GM18498 (cell line): ENCODE measurements around the gene TALDO1.
"Not testable (repeated sequence)": the region's sequence is repeated elsewhere in the genome, so short reads cannot be mapped to it uniquely, and the experiment has no call there.

Experiments
- ATAC-seq: cut with Tn5 transposase; IDR thresholded peaks from one replicate; pipeline ENCODE4 v1.9.1; 2021; ENCODE audit warnings: mild to moderate bottlenecking, moderate library complexity; ENCODE audit not compliant: unreplicated experiment

The TALDO1 gene

GRCh38 chr11:733072-733471 is 14.2 kb upstream of the TALDO1 start:
- no peak for ATAC-seq

GRCh38 chr11:734541-734940 is 12.7 kb upstream of the TALDO1 start:
- not testable (repeated sequence) for ATAC-seq

DNA sequence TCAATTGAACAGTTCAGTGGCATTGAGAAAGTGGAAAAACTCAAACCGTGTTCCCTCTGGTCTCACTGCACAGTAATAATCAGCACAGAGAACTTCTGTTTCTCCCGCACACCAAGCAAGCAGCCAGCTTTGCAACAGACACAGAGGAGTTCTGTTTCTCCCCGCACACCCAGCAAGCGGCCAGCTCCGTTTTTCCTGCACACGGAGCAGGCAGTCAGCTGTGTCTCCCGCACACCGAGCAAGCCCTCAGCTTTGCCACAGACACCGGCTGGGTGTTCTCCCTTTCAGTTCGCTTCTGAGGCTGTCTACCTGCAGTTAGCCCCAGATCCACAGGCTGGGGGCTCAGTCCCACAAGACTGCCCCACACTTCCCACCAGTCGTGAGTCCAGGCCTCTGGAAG is 9.9 kb upstream of the TALDO1 start:
- ATAC-seq = no peak

DNA sequence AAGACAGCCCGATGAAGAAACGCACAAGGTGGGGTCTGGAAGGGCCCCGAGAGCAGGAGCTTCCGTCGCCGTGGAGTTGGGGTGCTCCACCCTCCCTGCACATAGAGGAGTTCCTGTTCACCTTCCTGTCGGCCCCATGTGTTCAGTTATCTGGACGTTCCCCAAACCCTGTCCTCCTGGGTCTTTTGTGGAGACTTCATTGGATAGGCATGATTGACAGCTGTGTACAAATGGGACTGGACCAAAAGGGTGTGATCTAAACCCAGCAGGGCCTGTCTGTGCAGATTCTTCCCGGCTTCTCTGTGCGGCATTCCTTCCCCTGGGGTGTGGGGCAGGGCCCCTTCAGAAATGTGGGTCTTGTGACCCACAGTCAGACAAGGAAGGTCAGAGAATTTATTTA is 9.4 kb upstream of the TALDO1 start:
- not testable (repeated sequence) for ATAC-seq

DNA sequence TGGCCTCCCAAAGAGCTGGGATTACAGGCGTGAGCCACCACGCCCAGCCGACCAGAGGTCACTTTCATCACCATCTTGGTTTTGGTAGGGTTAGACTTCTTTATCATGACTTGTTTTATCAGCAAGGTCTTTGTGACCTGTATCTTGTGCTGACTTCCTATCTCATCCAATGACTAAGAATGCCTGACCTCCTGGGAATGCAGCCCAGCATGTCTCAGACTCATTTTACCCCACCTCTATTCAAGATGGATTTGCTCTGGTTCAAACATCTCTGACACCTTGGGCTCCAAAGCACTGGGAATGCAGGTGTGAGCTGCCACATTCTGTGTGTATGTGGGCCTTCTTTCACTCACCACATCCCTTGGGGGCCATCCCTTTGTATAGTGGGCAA is 5.1 kb upstream of the TALDO1 start:
- ATAC-seq = no peak

- ATAC-seq = no peak
Observed at GRCh38 chr11:742571-743201, 4.6 kb upstream of the TALDO1 start.

DNA sequence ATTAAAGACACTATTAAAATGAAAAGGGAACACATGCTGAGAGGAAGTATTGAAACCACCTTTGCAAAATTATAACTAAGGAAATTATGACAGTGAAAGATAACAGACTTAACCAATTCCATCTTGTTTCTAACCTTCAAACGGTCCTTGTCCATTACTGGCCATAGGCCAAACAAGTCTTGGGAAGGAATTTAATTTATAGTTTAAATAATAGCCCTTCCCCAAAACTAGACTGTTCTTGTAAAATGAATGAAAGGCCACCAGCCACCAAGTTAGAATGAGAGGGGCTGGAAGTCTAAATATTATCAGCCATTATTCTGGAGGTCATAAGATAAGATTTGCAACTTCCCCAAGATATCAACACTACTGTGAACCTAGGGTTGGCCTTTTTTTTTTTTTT is 1.8 kb upstream of the TALDO1 start:
- no peak for ATAC-seq

DNA sequence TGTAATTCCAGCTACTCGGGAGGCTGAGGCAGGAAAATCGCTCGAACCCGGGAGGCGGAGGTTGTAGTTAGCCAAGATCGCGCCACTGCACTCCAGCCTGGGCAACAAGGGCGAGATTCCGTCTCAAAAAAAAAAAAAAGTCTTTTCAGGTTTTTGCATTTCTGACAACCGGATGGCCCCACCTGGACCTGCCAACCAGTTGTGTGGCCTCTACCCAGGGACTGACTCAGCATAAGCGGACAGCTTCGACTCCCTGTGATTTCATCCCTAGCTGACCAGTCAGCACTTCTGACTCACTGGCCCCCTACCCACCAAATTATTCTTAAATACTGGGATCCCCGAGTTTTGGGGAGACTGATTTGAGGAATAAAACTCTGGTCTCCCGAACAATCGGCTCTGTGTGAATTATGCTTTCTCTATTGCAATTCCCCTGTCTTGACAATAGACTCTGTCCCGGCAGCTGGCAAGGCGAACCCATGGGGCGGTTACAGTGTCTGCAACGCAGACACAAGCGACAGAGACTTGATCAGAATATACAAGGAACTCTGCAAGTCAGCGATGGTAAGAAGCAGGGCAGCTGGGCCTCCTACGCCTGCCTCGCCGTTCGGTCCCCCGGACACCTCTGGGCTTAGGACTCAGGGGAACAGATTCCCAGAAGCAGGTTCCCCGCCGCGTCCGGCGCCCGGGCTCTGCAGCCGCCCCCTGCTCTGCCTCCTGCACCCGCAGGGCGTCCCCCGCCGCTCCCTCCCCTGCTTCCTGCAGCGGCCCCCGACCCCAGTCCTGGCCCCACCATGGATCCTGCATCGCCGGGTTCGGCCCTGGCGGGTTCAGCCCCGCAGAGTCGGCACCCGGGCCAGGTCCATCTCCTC is 741 bp upstream of the TALDO1 start:
- peak; percentile 41 for ATAC-seq

DNA sequence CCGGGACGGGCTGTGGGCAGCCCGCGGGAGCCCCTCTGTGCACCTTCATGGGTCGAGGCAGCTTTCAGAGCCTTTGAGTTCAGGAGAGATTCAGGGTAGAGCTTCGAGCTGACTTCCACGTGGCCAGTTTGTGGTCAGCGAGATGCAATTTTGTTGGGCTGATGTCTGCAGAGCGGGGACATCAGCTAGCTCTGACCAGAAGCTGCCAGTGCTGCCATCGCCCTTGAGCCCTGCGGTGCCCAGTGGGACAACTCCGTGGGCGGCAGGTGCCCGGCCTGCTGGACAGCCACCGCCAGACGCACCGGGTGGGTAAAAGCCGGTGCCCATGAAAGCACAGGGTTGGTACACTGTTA is 719 bp downstream of the TALDO1 start:
- peak; percentile 11 for ATAC-seq

DNA sequence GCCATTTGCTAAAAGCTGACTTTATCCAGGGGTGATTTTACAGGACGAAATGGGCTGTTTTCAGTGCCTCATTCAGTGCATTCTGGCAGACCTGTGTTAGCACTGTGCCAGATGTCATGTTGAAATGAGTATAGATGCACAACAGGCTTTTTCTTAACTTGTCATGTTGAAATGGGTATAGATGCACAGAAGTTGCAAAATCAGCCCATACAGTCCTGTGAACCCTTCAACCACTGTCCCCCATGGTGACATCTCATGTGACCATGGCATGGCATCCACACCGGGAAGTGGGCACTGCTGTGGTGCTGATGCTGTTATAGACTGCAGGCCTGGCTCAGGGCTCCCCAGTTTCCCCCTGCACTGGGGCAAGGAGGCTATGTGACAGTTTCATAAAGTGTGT is 2.5 kb downstream of the TALDO1 start:
- no peak for ATAC-seq

GRCh38 chr11:760236-760635 is 13.0 kb downstream of the TALDO1 start:
- no peak for ATAC-seq

GRCh38 chr11:761526-762108 is 14.4 kb downstream of the TALDO1 start:
- ATAC-seq = no peak

DNA sequence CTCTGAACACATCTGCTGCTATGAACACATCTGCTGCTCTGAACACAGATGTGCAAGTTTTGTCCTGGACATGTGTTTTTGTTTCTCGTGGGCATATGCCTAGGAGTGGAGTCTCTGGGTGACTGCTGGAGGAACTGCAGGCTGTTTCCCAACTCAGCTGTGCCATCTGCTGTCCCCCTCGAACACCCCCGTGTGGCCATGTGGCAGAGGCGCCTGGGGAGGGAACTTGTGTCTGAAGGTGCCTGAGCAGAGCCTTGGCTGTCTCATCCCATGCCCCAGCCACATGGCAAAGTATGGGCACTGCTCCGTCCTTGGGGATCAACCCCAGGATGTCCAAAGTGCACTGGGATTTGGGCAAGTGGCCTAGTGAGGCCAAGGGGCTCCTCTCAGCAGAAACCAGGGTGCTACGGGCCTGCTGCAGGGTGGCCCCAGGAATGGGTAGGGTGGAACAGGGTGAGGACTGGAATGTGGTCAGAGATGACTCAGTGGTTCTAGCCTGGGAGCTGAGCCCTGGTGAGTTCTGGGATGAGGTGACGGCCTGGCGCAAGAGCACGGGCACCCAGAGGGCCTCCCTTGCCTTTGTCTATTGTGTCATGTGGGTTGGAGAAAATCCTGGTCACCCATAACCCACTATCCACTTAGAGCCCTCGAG is 15.3 kb downstream of the TALDO1 start:
- no peak for ATAC-seq

- no peak for ATAC-seq
Observed at GRCh38 chr11:763073-763463, 15.8 kb downstream of the TALDO1 start.

DNA sequence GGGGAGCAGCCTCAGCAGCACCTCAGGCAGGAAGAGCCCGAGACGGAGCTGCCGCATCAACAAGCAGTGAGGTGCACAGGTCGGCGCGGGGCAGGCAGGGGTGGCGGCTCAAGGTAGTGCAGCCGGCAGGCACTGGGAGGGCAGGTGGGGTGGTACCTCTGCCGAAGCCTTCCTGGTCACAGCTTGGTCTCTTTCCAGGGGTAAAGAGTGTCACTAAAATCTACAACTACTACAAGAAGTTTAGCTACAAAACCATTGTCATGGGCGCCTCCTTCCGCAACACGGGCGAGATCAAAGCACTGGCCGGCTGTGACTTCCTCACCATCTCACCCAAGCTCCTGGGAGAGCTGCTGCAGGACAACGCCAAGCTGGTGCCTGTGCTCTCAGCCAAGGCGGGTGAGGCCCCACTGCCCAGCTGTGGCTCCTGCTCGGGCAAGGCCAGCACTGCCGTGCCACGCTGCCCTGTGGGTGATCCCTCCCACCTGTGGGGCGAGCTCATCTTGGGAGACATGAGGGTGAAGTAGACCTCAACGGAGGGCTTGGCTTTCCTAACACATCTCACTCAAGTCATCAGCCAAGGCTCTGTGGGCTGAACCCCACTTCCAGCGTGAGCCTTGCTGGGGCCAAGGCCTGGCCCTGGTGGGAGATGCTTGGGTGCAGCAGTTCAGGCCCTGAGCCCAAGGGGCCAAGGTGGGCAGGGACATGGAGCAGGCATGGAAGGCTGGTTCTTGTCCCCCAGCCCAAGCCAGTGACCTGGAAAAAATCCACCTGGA is 16.5 kb downstream of the TALDO1 start:
- no peak for ATAC-seq

DNA sequence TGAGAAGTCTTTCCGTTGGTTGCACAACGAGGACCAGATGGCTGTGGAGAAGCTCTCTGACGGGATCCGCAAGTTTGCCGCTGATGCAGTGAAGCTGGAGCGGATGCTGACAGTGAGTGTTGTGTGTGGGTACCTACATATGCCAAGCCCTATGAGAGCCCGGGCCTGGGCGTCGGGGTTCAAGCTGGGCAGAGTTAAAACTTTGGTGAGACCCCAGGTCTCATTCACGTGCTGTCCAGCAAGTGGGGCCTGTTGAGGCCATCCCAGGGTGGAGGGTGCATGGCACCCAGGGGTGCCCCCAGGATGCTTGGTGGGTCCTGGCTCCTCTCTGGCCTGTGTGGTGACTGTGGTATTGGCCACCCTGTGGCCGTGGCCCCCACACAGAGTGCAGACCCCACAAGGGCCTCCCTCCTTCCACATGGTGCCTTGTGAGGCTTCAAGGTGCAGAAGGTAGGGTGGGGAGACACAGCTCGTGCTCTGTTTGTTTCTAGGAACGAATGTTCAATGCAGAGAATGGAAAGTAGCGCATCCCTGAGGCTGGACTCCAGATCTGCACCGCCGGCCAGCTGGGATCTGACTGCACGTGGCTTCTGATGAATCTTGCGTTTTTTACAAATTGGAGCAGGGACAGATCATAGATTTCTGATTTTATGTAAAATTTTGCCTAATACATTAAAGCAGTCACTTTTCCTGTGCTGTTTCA is 17.2 kb downstream of the TALDO1 start:
- no peak for ATAC-seq

GRCh38 chr11:765025-765801 is 17.9 kb downstream of the TALDO1 start:
- peak; percentile 47 for ATAC-seq

DNA sequence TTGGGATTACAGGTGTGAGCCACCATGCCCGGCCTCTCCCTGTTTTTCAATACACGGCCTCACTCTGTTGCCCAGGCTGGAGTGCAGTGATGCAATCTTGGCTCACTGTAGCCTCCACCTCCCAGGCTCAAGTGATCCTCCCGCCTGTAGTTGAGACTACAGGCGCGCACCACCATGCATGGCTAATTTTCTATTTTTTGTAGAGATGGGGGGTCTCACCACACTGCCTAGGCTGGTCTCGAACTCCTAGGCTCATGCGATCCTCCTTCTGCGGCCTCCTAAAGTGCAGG is 18.5 kb downstream of the TALDO1 start:
- ATAC-seq = no peak

DNA sequence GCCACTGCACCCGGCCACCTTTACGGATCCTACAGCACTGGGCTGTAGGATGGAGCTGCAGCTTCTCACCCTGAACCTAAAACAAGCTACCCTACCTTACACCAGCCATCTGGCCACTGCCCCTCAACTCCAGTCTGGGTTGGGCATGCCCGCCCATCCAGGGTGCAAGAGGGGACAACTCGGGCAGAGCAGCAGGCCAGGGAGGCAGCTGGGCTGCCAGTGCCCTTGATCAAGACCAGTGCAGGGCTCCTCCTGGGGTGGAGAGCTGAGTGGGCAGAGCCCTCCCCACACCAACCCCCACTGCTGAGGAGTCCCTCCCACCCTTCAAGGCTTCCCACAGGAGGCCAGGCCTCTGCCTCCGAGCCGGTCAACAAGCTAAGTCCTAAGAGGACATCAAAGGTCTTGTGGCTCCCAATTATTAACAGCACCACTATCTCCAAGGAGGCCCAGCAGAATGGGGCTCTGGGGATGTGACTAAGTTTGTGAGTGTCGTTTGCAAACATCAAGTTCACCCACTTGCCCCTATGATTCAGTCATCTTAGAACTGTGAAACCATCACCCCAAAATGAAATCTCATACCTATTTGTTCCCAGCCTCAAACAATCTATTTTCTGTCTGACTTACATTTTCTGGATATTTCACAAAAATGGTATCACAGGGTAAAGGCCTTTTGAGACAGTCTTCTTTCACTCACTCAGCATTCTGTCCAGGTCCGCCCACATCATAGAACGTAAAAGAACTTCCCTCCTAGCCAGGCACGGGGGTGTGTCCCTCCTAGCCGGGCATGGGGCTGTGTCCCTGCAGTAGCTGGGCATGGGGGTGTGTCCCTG is 19.1 kb downstream of the TALDO1 start:
- no peak for ATAC-seq
